SHP77 (cell line): ENCODE measurements around the gene ATG13.

Experiments
- DNase-seq, 2 experiments: peaks; one replicate each; lab custom pipeline; 2025; lab: John Stamatoyannopoulos, UW

ATG13 gene

GRCh38 chr11:46675949-46676348 is 58.6 kb downstream of the ATG13 start:
- no peak for DNase-seq

DNA sequence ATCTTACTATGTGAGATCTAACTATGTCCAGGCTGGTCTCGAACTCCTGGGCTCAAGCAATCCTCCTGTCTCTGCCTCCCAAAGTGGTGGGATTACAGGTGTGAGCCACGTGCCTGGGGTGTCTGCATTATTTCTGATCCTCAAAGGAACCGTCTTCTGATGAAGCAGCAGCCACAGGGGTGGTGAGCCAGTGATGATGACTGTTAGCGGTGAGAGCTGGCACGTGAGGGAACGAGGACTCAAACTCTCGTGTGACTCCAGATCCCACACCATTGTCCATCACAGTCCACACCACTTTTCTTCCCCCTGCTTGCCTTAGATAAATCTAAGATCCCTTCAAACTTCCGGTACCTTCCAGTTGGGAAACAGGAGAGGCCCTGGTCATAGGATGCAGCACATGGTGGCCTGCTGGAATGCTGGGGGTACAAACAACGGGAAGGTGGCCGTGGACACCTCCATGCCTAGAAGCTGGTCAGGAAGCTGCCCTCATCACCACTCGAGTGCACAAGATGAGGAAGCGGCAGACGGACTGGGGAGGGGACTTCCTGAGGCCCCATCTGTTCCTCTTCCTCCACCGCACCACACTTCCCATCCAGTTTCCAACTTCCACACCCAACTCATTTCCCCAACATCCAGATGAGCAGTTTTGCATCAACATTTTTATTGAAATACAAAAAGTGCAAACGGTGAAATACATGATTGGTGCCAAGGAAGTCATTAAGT is 59.2 kb downstream of the ATG13 start:
- no peak for DNase-seq

GRCh38 chr11:46677169-46677568 is 59.8 kb downstream of the ATG13 start:
- no peak for DNase-seq

- DNase-seq = no peak
Observed at GRCh38 chr11:46677991-46678740, 60.8 kb downstream of the ATG13 start.

DNA sequence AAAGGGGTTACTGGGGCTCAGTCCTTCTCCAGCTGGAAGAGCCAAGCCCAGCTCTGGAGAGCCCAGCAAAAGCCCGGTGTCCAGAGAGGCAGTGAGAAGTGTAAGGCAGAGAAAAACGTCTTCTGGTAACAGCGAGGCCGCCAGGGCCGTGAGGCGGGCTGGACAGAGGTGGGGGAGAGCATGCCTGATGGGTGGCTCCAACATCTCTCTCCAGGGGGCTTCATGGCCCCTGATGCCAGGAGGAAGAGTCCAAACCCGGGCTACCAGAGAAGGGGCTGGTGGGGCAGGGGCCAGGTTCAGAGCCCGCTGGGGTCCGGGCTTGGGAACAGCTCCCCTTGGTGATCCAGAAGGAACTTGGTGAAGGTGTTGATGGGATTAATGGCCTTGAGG is 61.4 kb downstream of the ATG13 start:
- no peak for DNase-seq

DNA sequence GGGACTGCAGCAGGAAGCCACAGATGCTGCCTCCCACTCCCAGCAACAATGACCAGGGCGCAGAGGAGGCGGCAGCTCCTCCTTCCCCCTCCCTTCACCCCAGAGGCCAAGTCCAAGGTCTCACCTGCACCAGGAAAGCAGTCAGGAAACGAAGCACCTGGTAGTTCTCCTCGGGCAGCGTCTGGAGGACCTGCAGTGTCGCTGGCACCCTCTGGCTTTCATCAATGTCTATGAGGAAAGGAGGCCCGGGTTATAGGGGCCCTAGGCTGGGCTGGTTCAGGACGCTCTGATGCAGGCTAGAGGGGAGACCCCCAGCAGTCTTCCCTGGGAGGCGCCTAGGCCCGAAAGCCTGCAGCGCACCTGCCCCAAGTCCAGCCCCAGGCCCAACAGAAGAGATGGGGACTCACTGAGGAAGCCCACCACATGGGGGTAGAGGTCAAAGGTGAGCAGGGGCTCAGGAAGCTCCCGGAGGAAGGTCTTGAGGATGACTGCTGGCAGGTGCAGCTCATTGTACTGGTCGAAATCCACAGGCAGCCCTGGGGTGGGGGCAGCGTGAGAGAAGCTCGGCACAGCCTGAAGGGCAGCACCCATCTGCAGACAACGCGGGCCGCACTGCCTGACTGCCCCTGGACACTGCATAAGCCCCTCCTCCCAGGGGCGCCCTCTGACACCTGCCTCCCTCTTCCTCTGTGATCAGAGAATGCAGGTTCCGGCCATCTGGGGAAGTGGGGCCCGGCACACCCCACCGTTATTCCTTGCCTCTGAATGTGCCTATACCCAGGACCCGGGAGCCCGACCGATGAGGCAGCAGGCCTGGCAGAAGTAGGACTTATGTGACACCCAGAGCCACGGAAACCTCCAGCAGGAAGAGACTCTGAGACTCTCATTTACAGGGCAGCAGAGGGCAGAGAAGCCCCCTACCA is 62.1 kb downstream of the ATG13 start:
- no peak for DNase-seq

- DNase-seq = no peak
Observed at GRCh38 chr11:46680164-46680760, 62.9 kb downstream of the ATG13 start.

DNA sequence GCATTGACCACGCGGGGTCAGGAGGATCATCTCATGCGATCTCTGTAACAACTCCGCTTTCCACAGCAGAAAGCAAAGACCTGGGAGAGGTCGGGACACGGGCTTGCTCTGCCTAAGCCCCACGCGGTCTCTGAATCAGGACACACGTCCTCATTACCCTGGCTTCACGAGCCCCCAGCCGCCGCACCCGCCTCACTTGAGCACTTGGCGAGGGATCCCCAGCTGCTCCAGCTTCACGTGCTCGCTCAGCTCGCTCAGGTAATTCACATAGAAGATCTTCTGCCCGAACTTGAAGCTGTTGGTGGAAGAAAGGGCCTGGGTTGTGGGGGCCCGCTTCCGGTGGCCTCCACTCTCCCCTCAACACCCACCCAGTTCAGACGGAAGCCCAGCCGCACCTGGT is 63.5 kb downstream of the ATG13 start:
- no peak for DNase-seq

DNA sequence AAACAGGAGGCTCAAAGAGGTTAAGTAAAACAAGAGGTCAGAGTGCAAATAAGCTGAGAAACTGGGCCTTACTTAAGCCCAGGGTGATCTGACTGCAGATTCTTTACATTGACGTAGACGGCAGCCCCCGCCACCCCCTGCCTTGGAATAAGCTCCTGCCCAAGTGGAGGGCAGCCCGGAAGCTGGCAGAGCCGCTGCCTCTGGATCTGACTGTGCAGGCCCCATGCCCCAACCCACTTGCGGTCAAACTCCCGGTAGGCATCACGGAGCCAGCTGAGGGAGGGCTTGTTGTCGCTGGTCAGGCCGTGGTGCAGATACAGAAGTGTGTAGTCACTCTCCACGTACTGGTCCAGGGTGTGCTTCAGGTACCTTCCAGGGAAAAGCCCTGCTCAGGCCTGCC is 64.5 kb downstream of the ATG13 start:
- no peak for DNase-seq

DNA sequence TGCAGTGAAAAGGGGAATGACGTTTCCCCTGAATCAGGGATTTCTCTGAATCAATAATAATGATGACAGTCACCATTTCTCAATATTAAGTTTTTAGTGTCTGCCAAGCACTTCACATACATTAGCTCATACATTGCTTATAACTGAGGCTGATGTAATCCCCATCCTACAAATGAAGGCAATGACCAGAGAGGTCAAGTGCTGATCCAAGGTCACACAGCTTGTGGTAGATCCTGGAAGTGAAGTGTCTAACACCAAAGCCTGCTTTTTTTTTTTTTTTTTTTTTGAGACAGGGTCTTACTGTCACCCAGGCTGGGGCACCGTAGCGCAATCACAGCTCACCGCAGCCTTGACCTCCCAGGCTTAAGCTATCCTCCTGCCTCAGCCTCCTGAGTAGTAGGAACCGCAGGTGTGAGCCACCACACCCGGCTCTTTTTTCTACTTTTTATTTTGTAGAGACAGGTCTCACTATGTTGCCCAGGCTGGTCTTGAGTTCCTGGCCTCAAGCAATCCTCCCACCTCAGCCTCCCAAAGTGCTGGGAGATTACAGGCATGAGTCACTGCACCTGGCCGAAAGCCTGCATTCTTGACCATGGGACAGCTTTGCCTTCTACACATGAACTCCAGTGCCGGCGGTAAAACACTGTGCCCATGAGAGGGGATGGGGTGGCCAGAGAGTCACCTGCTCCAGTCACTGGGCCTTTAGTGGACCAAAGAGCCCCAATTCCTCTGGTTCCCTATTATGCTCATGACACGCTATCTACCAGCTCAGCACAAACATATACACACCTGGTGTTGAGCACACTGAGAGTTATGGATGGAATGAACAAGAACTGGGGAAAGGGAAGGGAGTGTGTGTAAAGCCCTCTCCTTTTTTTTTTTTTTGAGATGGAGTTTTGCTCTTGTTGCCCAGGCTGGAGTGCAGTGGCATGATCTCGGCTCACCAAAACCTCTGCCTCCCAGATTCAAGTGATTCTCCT is 65.7 kb downstream of the ATG13 start:
- no peak for DNase-seq

DNA sequence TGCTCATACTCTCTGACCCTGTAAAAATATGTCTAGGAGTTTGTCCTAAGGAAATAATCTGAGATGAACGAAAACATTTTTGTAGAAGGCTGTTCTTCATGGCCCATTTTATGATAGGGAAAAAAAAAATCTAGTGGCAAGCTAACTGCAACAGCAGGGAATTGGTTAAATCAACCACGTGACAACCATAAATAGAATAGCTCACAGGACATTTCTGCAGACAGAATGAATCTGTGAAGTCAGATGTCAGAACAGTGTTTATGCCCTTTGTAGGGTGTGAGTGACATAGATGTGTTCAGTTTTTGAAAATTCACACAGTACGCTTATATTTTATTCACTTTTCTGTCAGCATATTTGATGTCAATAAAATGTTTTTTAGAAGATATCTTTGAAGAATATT is 67.0 kb downstream of the ATG13 start:
- no peak for DNase-seq

DNA sequence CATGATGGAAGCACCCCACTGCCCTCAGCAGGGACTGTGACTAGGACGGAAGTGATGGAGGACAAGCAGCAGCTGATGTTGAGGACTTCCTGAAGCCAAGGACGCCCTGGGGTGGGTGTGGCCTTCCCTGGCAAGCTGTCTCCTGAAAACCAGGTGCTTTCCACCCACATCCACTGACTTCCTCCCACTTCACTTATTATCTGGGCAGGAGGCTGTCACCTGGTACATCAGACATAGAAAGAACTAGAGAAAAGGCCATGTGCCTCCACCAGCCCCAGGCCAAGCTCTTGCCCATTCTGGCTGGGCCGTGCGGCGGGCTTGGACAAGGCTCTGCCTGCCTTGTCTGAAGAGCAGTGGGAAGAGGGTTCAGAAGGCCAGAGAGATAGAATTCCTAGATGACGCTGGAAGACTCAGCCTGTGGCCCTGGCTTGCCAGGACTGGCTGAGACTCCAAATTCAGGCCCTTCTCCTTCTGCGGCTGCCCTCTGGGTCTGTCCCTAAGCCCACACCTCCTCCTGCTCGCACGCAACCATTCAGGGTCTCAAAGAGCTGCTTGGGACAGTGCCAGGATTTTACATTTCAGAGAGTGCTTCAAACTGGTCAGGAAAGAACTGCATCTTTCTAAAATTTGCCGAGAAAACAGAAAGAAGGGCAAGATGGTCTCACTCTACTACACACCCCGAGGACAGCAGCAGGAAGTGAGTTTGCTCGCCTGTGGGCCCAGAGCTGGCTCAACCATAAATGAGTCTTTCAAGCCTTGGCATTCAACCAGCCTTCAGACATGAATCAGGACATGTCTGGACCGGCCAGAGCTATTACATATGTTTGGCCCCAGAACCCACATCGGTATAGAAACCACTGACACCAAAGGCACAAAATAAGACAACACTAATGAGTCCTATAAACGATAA is 69.8 kb downstream of the ATG13 start:
- peak in 1 of 2 experiments; percentile 43 for DNase-seq

- DNase-seq = no peak
Observed at GRCh38 chr11:46690702-46691101, 73.3 kb downstream of the ATG13 start.

DNA sequence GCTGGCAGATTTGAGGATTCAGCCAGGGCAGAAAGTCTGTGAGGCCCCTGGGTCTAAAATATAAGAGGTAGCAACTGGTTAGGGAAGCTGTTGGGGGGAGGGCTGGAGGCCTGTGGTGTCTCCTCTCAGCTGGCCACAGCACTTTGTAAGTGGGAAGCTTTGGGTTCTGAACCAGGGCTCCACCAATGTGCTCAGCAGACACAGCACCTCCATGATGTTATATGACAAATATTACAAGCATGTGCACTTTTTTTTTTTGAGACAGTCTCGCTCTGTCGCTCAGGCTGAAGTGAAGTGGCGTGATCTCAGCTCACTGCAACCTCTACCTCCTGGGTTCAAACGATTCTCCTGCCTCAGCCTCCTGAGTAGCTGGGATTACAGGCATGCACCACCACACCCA is 75.1 kb downstream of the ATG13 start:
- DNase-seq = no peak

- DNase-seq = no peak
Observed at GRCh38 chr11:46693597-46694012, 76.3 kb downstream of the ATG13 start.

- DNase-seq = no peak
Observed at GRCh38 chr11:46694072-46694471, 76.7 kb downstream of the ATG13 start.

DNA sequence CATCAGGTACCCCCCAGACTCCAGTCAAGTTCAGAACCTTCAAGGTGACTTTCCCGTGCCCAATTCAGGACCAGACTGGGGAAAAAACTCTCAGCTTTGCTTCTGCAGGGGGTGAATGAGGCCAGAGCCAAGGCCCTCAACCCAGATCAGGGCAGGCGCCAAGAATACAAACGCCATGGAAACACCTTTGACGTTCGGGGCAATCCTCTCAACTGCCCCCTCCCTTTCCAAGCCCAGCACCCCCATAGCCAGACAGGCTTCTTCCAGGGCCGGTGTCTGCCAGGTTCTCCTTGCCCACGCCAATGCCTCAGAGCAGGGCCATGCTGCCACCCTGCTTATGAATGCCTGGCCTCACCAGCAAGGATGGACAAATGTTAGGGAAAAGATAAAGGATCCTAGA is 77.3 kb downstream of the ATG13 start:
- DNase-seq = no peak

DNA sequence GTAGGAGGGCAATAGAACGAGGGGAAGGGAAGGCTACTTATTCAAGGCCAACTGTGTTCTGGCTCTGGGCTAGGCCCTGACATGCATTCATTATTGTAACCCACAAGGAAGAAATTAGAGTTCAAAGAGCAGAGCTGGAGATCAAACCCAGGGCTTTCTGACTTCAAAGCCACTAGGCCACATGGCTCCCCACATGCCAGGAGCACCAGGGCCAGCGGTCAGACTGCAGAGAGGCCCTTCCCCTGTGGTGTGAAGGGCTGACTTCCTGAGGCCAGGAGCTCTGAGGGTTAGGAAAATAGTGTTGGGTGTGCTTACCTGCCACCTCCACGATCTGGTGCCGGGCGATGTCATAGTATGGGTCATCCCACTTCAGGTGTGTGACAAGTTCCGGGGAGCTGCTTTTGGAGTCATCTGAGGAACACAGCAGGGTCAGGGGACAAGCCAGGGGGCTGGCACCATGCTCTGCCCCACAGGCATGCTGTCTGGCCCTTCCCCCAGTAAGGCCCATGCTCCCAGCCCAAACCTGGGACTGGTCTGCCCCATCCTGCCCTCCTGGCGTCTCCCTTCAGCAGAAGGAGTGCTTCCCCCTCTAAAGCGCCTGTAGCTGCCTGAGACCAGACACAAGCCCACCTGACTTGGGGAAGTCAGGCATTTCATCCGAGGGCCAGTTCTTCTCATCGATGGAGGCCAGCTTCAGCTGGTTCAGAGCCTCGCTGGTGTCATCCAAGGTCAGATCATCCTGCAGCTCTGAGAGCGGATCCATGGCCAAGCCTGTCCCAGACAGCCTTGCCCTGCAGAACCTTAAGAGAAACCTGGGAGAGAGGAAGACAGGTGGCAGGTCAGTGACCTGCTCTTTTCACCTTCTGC is 78.2 kb downstream of the ATG13 start:
- DNase-seq = no peak

DNA sequence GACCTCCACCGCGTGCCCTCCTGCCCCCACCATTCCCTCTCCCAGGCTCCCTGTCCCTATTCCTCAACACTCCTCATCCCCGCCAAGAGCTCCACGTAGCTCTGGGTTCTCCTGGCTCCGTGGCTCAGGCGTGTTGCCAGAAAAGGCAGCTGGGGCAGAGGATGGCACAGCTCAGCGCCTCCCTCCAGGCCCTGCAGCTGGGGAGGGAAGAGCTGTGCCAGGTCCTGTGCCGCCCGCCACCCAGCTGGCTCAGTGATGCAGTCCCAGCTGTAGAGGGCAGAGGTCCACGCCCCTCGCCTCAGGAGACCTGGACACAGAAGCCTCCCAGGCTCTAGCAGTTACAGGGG is 78.8 kb downstream of the ATG13 start:
- peak in 1 of 2 experiments; percentile 54 for DNase-seq
